Activated T-cell treated with anti-CD3 and anti-CD28 coated beads, Interleukin-2, amount 50 U/mL, for 48 hours (primary cell): ENCODE measurements around the gene PYHIN1.

Experiments
- DNase-seq, 2 experiments: peaks; one replicate each; pipeline ENCODE4 v3.0.0-alpha.2; 2020

Gene PYHIN1

GRCh38 chr1:159015440-159015909 lies 84.1 kb downstream of the PYHIN1 start:
- peak; percentile 60 to 71 for DNase-seq

- DNase-seq = no peak
Measured at GRCh38 chr1:159023723-159024122, 92.4 kb downstream of the PYHIN1 start.

- no peak for DNase-seq
Measured at GRCh38 chr1:159025043-159025442, 93.7 kb downstream of the PYHIN1 start.
